ENCODE data around the gene TGFA.

The TGFA gene

GRCh38 chr2:70553584-70554337 is at the start of gene TGFA:
TSS of gene TGFA (minus strand) at chr2:70553826. CDS start at chr2:70553767, 59 bp downstream.
- DNase-seq (ENCODE audit: low read depth in 2 of 2), result peak; percentile 40 to 61

- no peak for DNase-seq (ENCODE audit: low read depth in 2 of 2)
Measured at GRCh38 chr2:70603066-70603465, 49.4 kb upstream of the TGFA start.

DNA sequence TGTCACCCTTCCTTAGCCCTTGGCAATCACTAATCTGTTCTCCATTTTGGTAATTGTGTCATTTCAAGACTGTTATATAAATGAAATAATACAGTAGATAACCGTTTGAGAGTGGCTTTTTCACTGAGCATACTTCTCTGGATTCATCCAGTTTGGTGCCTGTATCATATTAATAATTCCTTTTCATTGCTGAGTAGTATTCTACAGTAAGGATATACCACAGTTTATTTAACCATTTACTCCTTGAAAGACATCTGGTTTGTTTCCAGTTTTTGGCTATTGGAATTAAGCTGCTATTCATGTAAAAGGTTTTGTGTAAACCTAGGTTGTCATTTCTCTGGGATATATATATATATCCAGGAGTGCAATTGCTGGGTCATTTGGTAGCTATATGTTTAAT is 44.6 kb upstream of the TGFA start:
- no peak for DNase-seq (ENCODE audit: low read depth in 2 of 2)

GRCh38 chr2:70596739-70597138 is 43.1 kb upstream of the TGFA start:
- DNase-seq (ENCODE audit: low read depth in 2 of 2), result no peak

DNA sequence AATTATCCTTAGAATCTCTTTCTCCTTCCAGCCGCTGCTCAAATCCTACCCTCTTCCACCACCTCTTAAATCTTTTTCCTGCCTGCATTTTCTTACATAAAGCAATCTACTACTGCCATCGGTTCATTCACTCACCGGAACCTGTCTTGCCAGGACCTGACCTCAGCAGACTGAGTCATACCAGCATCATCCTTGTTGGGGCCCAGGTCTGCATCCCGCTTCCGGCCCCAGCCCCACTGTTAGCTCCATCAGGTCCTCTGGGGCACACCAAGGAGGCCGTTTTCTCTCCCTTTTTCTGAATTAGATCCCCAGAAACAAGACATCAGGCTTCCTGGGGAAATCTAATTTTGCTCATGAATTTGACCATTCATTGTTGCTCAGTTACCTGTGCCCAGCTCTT is 42.7 kb upstream of the TGFA start:
- no peak for DNase-seq (ENCODE audit: low read depth in 2 of 2)

- no peak for DNase-seq (ENCODE audit: low read depth in 2 of 2)
Measured at GRCh38 chr2:70583091-70583490, 29.5 kb upstream of the TGFA start.

GRCh38 chr2:70580352-70580751 is 26.7 kb upstream of the TGFA start:
- DNase-seq (ENCODE audit: low read depth in 2 of 2), result no peak

DNA sequence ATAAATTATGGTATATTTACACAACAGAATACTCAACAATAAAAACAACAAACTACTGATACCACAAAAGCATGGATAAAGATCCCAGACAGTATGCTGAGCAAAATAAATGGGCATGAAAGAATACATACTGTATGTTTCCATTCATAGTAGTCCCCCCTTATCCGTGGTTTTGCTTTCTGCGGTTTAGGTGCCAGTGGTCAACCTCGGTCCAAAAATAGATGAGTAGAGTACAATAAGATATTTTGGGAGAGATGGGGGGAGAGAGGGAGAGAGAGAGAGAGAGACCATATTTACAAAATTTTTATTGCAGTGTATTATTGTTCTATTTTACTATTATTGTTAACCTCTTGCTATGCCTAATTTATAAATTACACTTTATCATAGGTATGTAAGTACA is 21.0 kb upstream of the TGFA start:
- DNase-seq (ENCODE audit: low read depth in 2 of 2), result no peak

- no peak for DNase-seq (ENCODE audit: low read depth in 2 of 2)
Measured at GRCh38 chr2:70574109-70574508, 20.5 kb upstream of the TGFA start.

DNA sequence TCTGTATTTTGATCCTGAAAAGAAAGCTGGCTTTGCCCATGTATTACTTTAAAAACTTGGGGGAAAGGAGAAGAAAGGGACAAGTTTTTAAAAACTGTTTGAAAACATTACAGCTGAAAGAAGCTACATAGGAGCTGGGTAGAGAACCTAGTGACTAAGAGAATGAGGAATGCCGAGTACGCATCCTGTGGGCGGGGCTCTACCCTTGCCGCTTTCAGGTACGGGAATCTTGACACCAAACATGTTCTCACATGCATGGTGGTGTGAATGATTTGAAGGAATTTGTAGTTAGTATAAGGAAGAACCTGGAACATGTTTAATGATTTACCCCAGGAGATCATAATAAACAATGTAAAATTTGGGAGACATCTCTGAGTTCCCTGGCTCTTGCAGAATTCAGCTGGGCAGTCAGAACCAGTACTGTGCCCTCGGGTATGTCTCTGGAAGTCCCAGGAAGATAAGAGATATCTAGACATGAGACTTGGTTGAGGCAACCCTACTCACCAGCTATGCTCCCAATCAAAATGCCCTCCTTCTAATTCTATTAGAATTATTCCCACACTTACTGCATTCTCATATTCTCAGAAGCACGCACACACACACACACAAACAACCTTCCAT is 16.5 kb upstream of the TGFA start:
- DNase-seq (ENCODE audit: low read depth in 2 of 2), result no peak

- DNase-seq (ENCODE audit: low read depth in 2 of 2), result no peak
Measured at GRCh38 chr2:70569559-70569958, 15.9 kb upstream of the TGFA start.

GRCh38 chr2:70566906-70567305 is 13.3 kb upstream of the TGFA start:
- DNase-seq (ENCODE audit: low read depth in 2 of 2), result no peak

DNA sequence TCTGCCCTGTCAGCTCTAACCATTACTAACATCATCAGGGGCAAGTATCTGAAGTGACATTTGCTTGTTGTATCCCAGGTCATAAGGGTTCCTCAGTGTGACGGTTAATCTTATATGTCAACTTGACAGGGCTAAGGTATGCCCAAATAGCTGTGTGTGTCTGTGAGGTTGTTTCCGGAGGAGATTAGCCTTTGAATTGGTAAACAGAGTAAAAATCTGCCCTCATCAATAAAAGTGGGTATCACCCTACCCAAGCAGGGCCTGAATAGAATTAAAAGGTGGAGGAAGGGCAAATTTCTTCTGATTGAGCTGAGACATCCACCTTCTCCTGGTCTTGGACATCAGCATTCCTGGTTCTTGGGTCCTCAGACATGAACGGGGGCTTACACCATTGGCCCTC is 12.8 kb upstream of the TGFA start:
- DNase-seq (ENCODE audit: low read depth in 2 of 2), result no peak

DNA sequence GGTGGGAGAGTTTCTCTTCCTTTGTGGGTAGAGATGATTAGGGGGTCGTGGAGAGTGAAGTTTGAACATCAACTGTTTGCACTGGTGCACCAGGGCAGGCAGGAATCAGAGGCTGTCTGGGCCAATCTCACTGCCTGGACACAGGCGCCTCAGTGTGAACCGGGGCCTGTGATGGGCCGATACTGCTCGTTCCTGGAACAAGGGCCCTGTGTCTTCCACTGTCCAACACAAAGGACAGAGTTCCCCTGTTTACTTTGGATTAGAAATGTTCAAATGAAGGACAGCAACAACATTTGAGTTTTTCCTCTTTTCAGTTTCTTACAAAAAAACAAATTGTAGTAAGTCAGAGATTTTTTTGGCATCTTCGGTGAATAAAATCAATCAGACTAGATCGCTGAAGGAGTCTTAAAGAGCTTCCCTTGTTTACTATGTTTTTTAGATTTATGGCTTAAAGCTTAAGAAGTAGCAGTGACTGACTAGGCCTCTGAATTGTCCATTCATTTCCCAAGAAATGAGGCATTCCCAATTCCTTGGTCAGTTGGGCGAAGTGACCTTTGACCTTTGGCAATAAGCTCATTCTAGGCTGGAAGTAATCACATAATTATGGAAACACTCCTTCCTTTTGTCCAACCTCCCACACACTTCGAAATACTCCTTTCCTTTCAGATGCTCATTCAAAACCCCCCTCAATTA is 11.6 kb upstream of the TGFA start:
- DNase-seq (ENCODE audit: low read depth in 2 of 2), result no peak

DNA sequence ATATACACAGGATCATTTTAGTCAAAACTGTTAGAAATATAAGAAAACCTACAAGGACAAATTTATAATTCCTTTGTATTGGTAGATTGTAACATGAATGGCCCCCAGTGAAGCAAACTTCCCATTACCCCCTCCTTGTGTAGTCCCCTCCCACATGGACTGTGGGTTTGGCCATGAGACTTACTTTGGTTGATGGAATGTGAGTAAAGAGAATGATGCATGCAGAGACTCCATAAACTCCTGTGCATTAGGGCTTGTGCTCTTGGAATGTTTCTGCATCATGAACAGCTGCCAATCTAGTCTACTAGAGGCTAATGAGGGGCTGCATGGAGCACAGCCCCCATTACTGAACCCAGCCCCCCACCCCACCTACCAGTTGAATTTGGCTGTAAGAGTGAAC is 8.3 kb upstream of the TGFA start:
- no peak for DNase-seq (ENCODE audit: low read depth in 2 of 2)

- DNase-seq (ENCODE audit: low read depth in 2 of 2), result no peak
Measured at GRCh38 chr2:70560442-70560841, 6.8 kb upstream of the TGFA start.

DNA sequence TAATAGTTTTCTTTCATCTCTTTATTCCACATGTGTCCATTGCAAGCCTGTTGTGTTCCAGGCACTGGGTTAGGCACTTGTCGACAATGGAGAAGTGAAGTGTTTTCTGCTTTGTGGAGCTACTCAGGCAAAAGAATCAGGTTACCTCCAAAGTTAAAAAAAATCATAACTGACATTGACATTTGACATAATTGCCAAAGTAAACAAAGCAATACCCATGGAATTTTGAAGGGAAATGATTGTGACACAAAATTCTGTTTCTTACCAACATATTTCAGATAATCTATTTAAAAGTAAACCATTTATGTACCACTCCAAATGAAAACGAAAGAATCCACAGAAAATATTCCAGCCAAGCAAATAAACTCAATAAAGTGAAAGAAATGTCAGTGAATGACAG is 6.4 kb upstream of the TGFA start:
- no peak for DNase-seq (ENCODE audit: low read depth in 2 of 2)

DNA sequence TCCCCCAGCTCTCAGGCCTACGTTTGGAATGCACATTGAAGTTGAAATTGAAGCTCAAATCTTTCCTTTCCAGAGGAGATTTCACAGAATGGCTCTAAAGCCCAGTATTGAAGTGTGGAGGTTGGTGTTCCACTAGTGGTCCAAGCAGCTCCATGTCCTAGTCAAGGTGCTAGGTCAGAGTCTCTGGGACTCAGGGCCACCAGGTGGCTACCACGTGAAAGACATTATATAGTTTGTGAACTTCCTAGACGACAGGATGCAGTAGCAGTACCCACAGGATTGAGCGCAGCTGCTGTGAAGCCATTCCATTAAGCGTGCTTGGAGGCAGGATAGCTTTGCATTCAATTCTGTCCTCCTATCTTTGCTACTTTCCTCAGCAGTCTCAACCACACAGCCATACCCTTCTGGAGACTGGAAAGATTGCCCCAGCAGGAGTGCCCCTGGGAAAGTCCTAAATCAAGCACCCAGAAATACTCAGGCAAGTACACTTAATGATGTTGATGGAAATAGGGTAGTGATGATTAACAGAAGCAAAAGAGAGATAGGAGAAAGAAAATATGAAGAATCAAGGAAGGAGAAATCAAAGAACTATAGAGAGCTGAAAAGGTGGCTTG is 4.7 kb upstream of the TGFA start:
- no peak for DNase-seq (ENCODE audit: low read depth in 2 of 2)

- DNase-seq (ENCODE audit: low read depth in 2 of 2), result no peak
Measured at GRCh38 chr2:70557171-70557838, 3.7 kb upstream of the TGFA start.

DNA sequence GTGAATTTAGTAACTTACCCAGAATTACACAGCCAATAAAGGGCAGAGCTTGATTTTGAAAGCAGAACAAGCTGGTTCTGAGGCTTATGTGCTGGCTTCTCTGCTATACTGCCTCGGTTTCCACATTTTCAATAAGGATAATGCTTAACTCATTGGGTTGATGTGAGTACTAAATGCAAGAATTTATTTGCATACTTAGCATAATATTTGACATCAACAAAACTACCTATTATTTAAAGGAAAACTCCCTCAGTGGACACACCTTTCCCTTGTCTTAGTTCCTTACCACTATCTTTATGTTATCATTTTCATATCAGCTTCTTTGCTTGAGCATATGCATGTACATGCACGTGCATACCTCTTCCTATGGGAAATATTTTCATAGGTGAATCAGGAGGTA is 3.0 kb upstream of the TGFA start:
- no peak for DNase-seq (ENCODE audit: low read depth in 2 of 2)

GRCh38 chr2:70554338-70554892 is 789 bp upstream of the TGFA start:
- DNase-seq (ENCODE audit: low read depth in 2 of 2), result no peak

GRCh38 chr2:70553334-70553583 is 367 bp downstream of the TGFA start:
- no peak for DNase-seq (ENCODE audit: low read depth in 2 of 2)

All from stimulated activated CD4-positive, alpha-beta T cell treated with anti-CD3 and anti-CD28 coated beads, Interleukin-12 subunit alpha, Interleukin-12 subunit beta, amount 100 ng/mL, for 24 hours (primary cell).